CD14-positive monocyte (primary cell): Measurements from ENCODE around the gene SPSB1. TPM values are rescaled to one million over a fixed set of nuclear protein-coding genes. Genes with fewer than 3 reads are reported as not detected.
A peak's percentile ranks its signal among the peaks of the same experiment; 100 is the strongest.

Experiments
- DNase-seq, 3 donors: peaks; one replicate each; pipeline ENCODE4 v3.0.0-alpha.2; 2011 to 2022
- H2AFZ ChIP-seq: 2 replicates; pipeline ENCODE4 v1.6.0; 2012; ENCODE audit warnings: mild to moderate bottlenecking, low read depth, low read length, inconsistent platforms; ENCODE audit not compliant: insufficient read depth, poor library complexity, severe bottlenecking
- H3K27ac ChIP-seq, 2 donors: 1 replicate in 1 of 2; 2 replicates in 1 of 2; pipeline ENCODE4 v1.5.1; 2012 to 2013; ENCODE audit warnings: low read length in 2 of 2, control low read depth in 1 of 2, inconsistent platforms in 1 of 2, low read depth in 1 of 2, mild to moderate bottlenecking in 1 of 2
- H3K27me3 ChIP-seq, 2 donors: one replicate each; pipeline versions ENCODE4 v1.6.0 to v1.6.1; 2011 to 2013; ENCODE audit warnings: low read length in 2 of 2; ENCODE audit not compliant: control insufficient read depth in 2 of 2, insufficient read depth in 2 of 2
- H3K36me3 ChIP-seq, 2 donors: replicated peaks in 1 of 2; 1 replicate in 1 of 2; 2 replicates in 1 of 2; pipeline versions ENCODE4 v1.5.1 to v1.6.1; 2012 to 2013; ENCODE audit warnings: low read length in 2 of 2, control low read depth in 1 of 2, inconsistent platforms in 1 of 2, mild to moderate bottlenecking in 1 of 2; ENCODE audit not compliant: insufficient read depth in 2 of 2, control insufficient read depth in 1 of 2
- H3K4me1 ChIP-seq, 2 donors: 1 replicate in 1 of 2; 2 replicates in 1 of 2; pipeline versions ENCODE4 v1.5.1 to v1.6.1; 2012 to 2013; ENCODE audit warnings: low read length in 2 of 2, control low read depth in 1 of 2, inconsistent platforms in 1 of 2, mild to moderate bottlenecking in 1 of 2, moderate library complexity in 1 of 2; ENCODE audit not compliant: insufficient read depth in 2 of 2, control insufficient read depth in 1 of 2
- H3K4me2 ChIP-seq: replicated peaks from 2 replicates; pipeline ENCODE3; 2012; ENCODE audit warnings: low read length, moderate library complexity, mild to moderate bottlenecking; ENCODE audit not compliant: poor library complexity, severe bottlenecking; ENCODE audit errors: extremely low read depth
- H3K4me3 ChIP-seq, 3 experiments: fragments of 200-600 bp in 1 of 3; sonication (generic) in 1 of 3; replicated peaks in 1 of 3; 1 replicate in 2 of 3; 2 replicates in 1 of 3; pipeline ENCODE4 v1.5.1; 2011 to 2013; ENCODE audit warnings: low read length in 3 of 3, mild to moderate bottlenecking in 3 of 3, control low read depth in 2 of 3, low read depth in 2 of 3, inconsistent platforms in 1 of 3, moderate library complexity in 1 of 3
- H3K79me2 ChIP-seq: 2 replicates; pipeline ENCODE4 v1.6.0; 2012; ENCODE audit warnings: mild to moderate bottlenecking, control low read depth, inconsistent platforms, low read length, moderate library complexity; ENCODE audit not compliant: insufficient read depth
- H3K9ac ChIP-seq: 2 replicates; pipeline ENCODE4 v1.6.0; 2017; ENCODE audit warnings: low read length, mild to moderate bottlenecking; ENCODE audit not compliant: insufficient read depth, poor library complexity, severe bottlenecking
- H3K9me3 ChIP-seq, 2 donors: replicated peaks in 1 of 2; 1 replicate in 1 of 2; 2 replicates in 1 of 2; pipeline versions ENCODE4 v1.5.1 to v1.6.1; 2012 to 2013; ENCODE audit warnings: low read length in 2 of 2, control low read depth in 1 of 2; ENCODE audit not compliant: control insufficient read depth in 1 of 2, insufficient read depth in 1 of 2
- H4K20me1 ChIP-seq: 2 replicates; pipeline ENCODE4 v1.6.0; 2012; ENCODE audit warnings: mild to moderate bottlenecking, low read length, control low read depth, moderate library complexity; ENCODE audit not compliant: insufficient read depth
- H3K27ac Mint-ChIP-seq, 7 donors: one replicate each; pipeline ENCODE4 v1.8.0; 2020; ENCODE audit warnings: mild to moderate bottlenecking in 7 of 7, mixed read lengths in 7 of 7, moderate library complexity in 6 of 7, inconsistent platforms in 2 of 7
- H3K27me3 Mint-ChIP-seq, 3 donors: one replicate each; pipeline ENCODE4 v1.8.0; 2021 to 2022; ENCODE audit warnings: low read depth in 3 of 3, mild to moderate bottlenecking in 3 of 3, mixed read lengths in 3 of 3, moderate library complexity in 3 of 3, inconsistent platforms in 1 of 3
- H3K36me3 Mint-ChIP-seq, 2 donors: one replicate each; pipeline ENCODE4 v1.8.0; 2020; ENCODE audit warnings: mixed read lengths in 2 of 2, inconsistent platforms in 1 of 2, mild to moderate bottlenecking in 1 of 2
- H3K4me1 Mint-ChIP-seq: one replicate; pipeline ENCODE4 v1.8.0; 2020; ENCODE audit warnings: mild to moderate bottlenecking, mixed read lengths
- H3K4me3 Mint-ChIP-seq, 2 donors: one replicate each; pipeline ENCODE4 v1.8.0; 2020; ENCODE audit warnings: mild to moderate bottlenecking in 2 of 2, mixed read lengths in 2 of 2, moderate library complexity in 1 of 2
- H3K9me3 Mint-ChIP-seq, 7 donors: one replicate each; pipeline ENCODE4 v1.8.0; 2020 to 2022; ENCODE audit warnings: mixed read lengths in 7 of 7, mild to moderate bottlenecking in 6 of 7, moderate library complexity in 6 of 7, inconsistent platforms in 2 of 7
- CTCF ChIP-seq: fragments of 200-600 bp; IDR thresholded peaks from one replicate; pipeline ENCODE4 v1.8.0; 2022; ENCODE audit warnings: antibody characterized with exemption, mild to moderate bottlenecking
- WGBS: methylation state at CpG from one replicate; pipeline ENCODE4 v1.1.5; 2013; ENCODE audit warnings: missing lambda C conversion rate; ENCODE audit not compliant: insufficient coverage; 5-methylcytosine and 5-hydroxymethylcytosine counted together
- intact Hi-C, 2 donors: fragments of 100-400 bp; cut with micrococcal nuclease; formaldehyde crosslinking; loops; one replicate each; pipeline versions ENCODE4 v1.15.0 to v1.15.1; 2023
- polyA plus RNA-seq, 3 donors: library from polyadenylated mRNA; depleted of rRNA in 1 of 3; unstranded in 2 of 3; stranded (reverse) in 1 of 3; fragments of 300-500 nt in 2 of 3; fragments of >200 nt in 1 of 3; fragmentation: Illumina TruSeq in 2 of 3; gene quantifications; 1 replicate in 2 of 3; 2 replicates in 1 of 3; pipeline ENCODE4 v1.2.3, GENCODE V29; 2012 to 2021

Gene SPSB1
- polyA plus RNA-seq, 3 donors: 0.15 to 1.2 (median 0.29) TPM

- H3K27me3 Mint-ChIP-seq: peaks cover 15 to 20% (median 19%) of the 10 kb centered on the region in 3 donors
- H3K4me1 Mint-ChIP-seq: peaks cover 35% of the 10 kb centered on the region
- Histone ChIP-seq H2AFZ (no peak overlapping the region), H3K9ac (no peak overlapping the region), H3K4me2 (no peak overlapping the region), H3K36me3 (no peaks in the 10 kb centered on the region), H3K27me3 (peaks cover 0 to 12% of the 10 kb centered on the region in 2 donors), H4K20me1 (no peaks in the 10 kb centered on the region), H3K79me2 (no peaks in the 10 kb centered on the region), H3K4me3 (no peak overlapping the region), H3K27ac (no peak overlapping the region), H3K4me1 (peaks cover 30% of the 10 kb centered on the region in 2 donors), H3K9me3 (peaks cover 0 to 10% of the 10 kb centered on the region in 2 donors)
- no peaks in the 10 kb centered on the region for H3K36me3 Mint-ChIP-seq
- peak overlapping the region in 1 of 7 donors; percentile 23 for H3K27ac Mint-ChIP-seq
- intact Hi-C loops: loop anchor here in 1 of 2 donors (10.0 kb wide), 1 partner anchor 173 kb away; no protein-coding TSS in a partner anchor
- H3K9me3 Mint-ChIP-seq: peaks cover 3 to 17% (median 12%) of the 10 kb centered on the region in 7 donors
- DNase-seq: no peak
- 64% methylated on average over 12 of the region's 12 CpGs for WGBS
- H3K4me3 Mint-ChIP-seq: no peak overlapping the region
- no peak for TF ChIP-seq CTCF
These were observed 10.6 kb upstream of the SPSB1 start for GRCh38 chr1:9281908-9282695.

DNA sequence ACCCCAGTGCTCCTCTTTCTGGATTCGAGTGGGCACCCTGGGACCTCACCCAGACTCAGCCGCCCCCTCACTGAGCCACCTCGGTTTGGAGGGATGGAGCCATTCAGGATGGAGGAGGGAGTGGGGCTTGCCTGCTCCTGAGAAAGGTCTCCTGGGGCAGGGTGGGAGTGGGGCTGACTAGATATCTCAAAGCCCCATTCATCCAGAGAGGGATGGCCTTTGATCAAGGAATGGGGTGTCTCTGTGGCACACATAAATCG, 10.1 kb upstream of the SPSB1 start:
- no peaks in the 10 kb centered on the region for H3K79me2 ChIP-seq
- H3K27ac ChIP-seq: no peak overlapping the region
- H3K9ac ChIP-seq: no peak overlapping the region
- H3K4me1 ChIP-seq: peaks cover 30% of the 10 kb centered on the region in 2 donors
- intact Hi-C loops: loop anchor here in 1 of 2 donors (10.0 kb wide), 1 partner anchor 172 kb away; no protein-coding TSS in a partner anchor
- no peak overlapping the region for H3K4me2 ChIP-seq
- H3K27ac Mint-ChIP-seq: peak overlapping the region in 1 of 7 donors; percentile 23
- no peak overlapping the region for H3K4me3 Mint-ChIP-seq
- no peaks in the 10 kb centered on the region for H3K36me3 ChIP-seq
- peaks cover 16 to 22% (median 19%) of the 10 kb centered on the region in 3 donors for H3K27me3 Mint-ChIP-seq
- H3K36me3 Mint-ChIP-seq: no peaks in the 10 kb centered on the region
- TF ChIP-seq CTCF: no peak
- no peak for DNase-seq
- peaks cover 0 to 15% of the 10 kb centered on the region in 2 donors for H3K9me3 ChIP-seq
- H2AFZ ChIP-seq: no peak overlapping the region
- peaks cover 35% of the 10 kb centered on the region for H3K4me1 Mint-ChIP-seq
- 49% methylated on average over 2 of the region's 4 CpGs for WGBS
- H3K27me3 ChIP-seq: peaks cover 0 to 12% of the 10 kb centered on the region in 2 donors
- H4K20me1 ChIP-seq: no peaks in the 10 kb centered on the region
- no peak overlapping the region for H3K4me3 ChIP-seq
- peaks cover 3 to 20% (median 16%) of the 10 kb centered on the region in 7 donors for H3K9me3 Mint-ChIP-seq
